GM18870 (cell line): ENCODE results near the gene GPR137.
A peak's percentile ranks its signal among the peaks of the same experiment; 100 is the strongest.

Experiments used
- ATAC-seq: cut with Tn5 transposase; IDR thresholded peaks from one replicate; pipeline ENCODE4 v1.9.1; 2021; ENCODE audit warnings: moderate library complexity; ENCODE audit not compliant: unreplicated experiment

GPR137 gene

DNA sequence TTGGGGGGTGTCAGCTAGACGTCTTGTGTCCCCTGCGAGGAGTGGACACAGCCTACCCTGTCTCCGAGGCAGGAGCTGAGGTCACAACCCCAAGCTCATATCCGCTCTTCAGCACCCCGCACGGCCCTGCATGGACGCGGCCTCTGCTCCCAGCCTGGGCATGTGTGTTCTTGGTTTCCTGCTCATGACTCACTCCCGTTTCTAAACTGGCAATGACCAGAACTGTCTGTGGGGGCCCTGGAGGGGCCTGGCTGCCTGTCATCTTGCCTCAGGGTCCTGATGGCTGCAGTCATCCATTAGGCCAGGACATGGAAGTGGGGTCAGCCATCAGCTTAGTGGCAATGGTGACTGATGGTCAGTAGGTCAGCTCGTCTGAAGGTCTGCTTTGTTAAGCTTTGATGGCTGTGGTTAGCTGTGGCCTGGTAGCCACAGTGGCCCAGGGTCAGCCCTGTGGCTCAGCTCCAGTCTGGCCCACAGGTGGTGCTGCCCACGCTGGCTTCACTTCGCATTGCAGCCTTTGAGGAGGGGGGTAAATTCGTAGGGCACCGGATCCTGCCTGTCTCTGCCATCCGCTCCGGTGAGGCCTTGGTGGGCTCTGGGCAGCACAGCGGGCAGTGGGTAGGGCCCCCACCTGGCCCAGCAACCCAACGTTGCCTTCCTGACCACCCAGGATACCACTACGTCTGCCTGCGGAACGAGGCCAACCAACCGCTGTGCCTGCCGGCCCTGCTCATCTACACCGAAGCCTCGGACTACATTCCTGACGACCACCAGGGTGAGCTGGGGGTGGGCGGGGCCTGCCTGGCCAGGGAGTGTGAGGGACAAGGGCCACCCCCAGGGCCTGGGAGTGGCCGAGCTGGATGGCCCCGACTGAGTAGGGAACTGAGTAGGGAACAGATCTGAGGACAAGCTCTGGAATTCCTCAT, 22.4 kb upstream of the GPR137 start:
- ATAC-seq: no peak

DNA sequence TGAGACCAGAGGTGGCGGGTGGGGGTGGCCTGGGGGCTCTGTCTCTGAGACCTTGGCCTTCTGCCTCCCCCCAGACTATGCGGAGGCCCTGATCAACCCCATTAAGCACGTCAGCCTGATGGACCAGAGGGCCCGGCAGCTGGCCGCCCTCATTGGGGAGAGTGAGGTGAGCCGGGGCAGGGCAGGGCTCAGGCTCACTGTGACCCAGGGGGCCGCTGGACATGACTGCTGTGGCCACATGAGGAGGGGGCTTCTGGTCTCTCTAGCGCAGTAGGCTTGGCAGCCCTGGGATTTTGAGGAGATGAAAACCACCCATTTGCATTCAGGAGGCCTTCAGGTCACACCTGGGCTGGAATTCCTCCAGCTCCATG, 21.7 kb upstream of the GPR137 start:
- ATAC-seq: no peak

DNA sequence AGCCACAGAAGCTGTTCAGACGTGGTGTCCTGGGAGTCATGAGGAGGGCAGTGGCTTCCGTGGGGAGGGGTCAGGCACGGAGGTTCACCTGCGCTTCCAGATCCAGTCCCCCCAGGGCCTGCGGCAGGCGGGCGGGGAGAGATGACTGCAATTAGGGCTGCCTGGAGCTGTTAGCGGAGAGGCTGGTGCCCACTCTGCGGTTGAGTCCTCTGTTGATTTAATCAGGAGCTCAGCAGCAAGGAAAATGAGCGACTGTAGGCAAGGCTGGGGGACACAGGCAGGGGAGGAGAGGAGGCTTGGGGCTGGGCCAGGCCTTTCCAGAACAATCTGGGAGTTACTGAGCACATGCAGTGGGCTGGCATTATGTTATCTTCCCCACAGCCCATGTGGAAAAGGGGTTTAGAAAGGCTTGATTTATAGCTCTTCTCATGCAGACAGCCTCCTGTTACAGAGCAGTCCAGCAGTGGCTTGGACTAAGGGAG, 21.2 kb upstream of the GPR137 start:
- ATAC-seq: no peak

GRCh38 chr11:64265176-64266160, 20.2 kb upstream of the GPR137 start:
- no peak for ATAC-seq

- ATAC-seq: no peak
Measured at GRCh38 chr11:64266339-64266738, 19.3 kb upstream of the GPR137 start.

GRCh38 chr11:64267207-64267945, 18.3 kb upstream of the GPR137 start:
- no peak for ATAC-seq

GRCh38 chr11:64268025-64268892, 17.4 kb upstream of the GPR137 start:
- ATAC-seq: no peak

- ATAC-seq: peak; percentile 1
Measured at GRCh38 chr11:64268893-64269539, 16.6 kb upstream of the GPR137 start.

- peak; percentile 68 for ATAC-seq
Measured at GRCh38 chr11:64269540-64270220, 16.0 kb upstream of the GPR137 start.

- no peak for ATAC-seq
Measured at GRCh38 chr11:64275031-64275800, 10.4 kb upstream of the GPR137 start.

GRCh38 chr11:64275841-64276240, 9.8 kb upstream of the GPR137 start:
- ATAC-seq: no peak

DNA sequence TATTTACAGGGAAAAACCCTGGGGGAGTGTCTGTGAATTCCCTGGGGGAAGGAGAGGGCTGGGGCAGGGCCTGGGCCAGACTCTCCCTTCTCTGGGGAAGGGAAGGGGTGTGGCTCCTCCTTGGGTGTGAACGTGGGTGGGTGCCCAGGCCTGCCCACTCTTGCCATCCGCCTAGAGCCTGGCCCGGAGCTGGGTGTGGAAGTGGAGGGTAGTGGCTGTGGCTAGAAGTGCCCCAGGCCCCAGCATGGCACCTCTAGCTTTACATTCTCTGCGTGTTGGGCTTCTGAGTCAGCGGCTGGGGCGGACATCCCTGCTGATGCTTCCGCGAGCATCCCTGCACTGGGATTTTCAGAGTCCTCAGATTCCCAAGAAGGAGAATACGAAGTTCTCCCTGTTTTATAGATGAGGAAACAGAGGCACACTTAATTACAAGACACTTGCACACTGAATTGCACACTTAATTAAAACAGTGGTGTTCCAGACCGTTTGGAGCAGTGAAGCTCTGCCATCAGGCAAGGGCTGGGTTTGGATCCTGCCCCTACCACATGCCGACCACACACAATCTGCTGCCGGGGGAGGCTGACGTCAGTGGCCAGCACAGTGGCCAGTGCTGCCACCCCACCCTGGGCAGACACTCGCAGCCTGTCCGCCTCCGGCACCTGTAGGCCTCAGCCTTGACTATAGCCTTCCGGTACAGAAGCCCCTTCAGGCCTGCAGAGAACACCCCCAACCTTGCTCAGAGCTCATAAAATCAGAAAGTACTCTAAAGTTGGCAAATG, 8.8 kb upstream of the GPR137 start:
- no peak for ATAC-seq

GRCh38 chr11:64278576-64279190, 7.0 kb upstream of the GPR137 start:
- no peak for ATAC-seq

GRCh38 chr11:64281957-64282770, 3.5 kb upstream of the GPR137 start:
- ATAC-seq: no peak

DNA sequence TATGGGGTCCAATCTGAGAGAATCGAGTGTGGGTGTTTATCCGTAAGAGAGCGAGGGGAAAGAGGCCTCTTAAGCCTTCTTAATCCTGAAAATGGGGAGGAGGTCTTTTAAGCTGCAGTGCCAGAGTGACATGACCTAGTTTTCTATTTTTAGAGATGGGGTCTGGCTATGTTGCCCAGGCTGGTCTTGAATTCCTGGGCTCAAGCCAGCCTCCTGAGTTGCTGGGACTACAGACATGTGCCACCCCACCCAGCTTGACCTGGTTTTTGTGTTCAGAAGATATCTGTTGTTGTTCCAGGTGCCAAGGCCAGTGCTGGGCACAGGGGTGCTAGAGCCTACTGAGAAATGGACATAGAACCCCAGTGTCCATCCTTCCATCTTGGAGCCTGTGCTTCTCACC, 2.6 kb upstream of the GPR137 start:
- no peak for ATAC-seq
